HG02678 (cell line): ENCODE data around the gene ZNF627.
A peak's percentile ranks its signal among the peaks of the same experiment; 100 is the strongest.
"Not testable (repeated sequence)": the region's sequence is repeated elsewhere in the genome, so short reads cannot be mapped to it uniquely, and the experiment has no call there.

Experiments used
- ATAC-seq: cut with Tn5 transposase; IDR thresholded peaks from one replicate; pipeline ENCODE4 v1.9.1; 2021; ENCODE audit warnings: mild to moderate bottlenecking, moderate library complexity; ENCODE audit not compliant: unreplicated experiment

Gene ZNF627

GRCh38 chr19:11597202-11598102, at the start of gene ZNF627:
Gene ZNF627, plus strand, starts transcription at chr19:11597483. Its CDS starts 145 bp downstream, at chr19:11597628.
- ATAC-seq: peak; percentile 98

GRCh38 chr19:11547929-11548700, 49.2 kb upstream of the ZNF627 start:
- no peak for ATAC-seq

- ATAC-seq: no peak
These were observed 47.8 kb upstream of the ZNF627 start for GRCh38 chr19:11549386-11549953.

- ATAC-seq: no peak
These were observed 47.0 kb upstream of the ZNF627 start for GRCh38 chr19:11550265-11550664.

- no peak for ATAC-seq
These were observed 45.6 kb upstream of the ZNF627 start for GRCh38 chr19:11551603-11552235.

GRCh38 chr19:11552666-11553372, 44.5 kb upstream of the ZNF627 start:
- ATAC-seq: no peak

- ATAC-seq: peak; percentile 33
These were observed 43.1 kb upstream of the ZNF627 start for GRCh38 chr19:11554160-11554559.

- ATAC-seq: no peak
These were observed 42.0 kb upstream of the ZNF627 start for GRCh38 chr19:11555246-11555645.

GRCh38 chr19:11556634-11557420, 40.5 kb upstream of the ZNF627 start:
- no peak for ATAC-seq

GRCh38 chr19:11558881-11559828, 38.1 kb upstream of the ZNF627 start, which contains the start of gene ELOF1:
Gene ELOF1, minus strand, starts transcription at chr19:11559230. Its CDS starts 4,883 bp downstream, at chr19:11554347.
- ATAC-seq: peak; percentile 86

- peak; percentile 34 for ATAC-seq
These were observed 36.8 kb upstream of the ZNF627 start for GRCh38 chr19:11560404-11561051.

GRCh38 chr19:11563532-11563931, 33.8 kb upstream of the ZNF627 start:
- no peak for ATAC-seq

- ATAC-seq: not testable (repeated sequence)
These were observed 33.0 kb upstream of the ZNF627 start for GRCh38 chr19:11564082-11564807.

GRCh38 chr19:11565649-11565980, 31.7 kb upstream of the ZNF627 start:
- ATAC-seq: not testable (repeated sequence)

GRCh38 chr19:11566164-11566563, 31.1 kb upstream of the ZNF627 start:
- ATAC-seq: no peak

- ATAC-seq: no peak
These were observed 27.2 kb upstream of the ZNF627 start for GRCh38 chr19:11570039-11570462.

GRCh38 chr19:11573354-11573753, 23.9 kb upstream of the ZNF627 start:
- ATAC-seq: not testable (repeated sequence)
